CD4-positive, alpha-beta T cell treated with Interleukin-4 for 4 hours (primary cell): ENCODE measurements around the gene BPIFB6.
"Not testable (repeated sequence)": the region's sequence is repeated elsewhere in the genome, so short reads cannot be mapped to it uniquely, and the experiment has no call there.

Experiments
- DNase-seq: peaks from one replicate; pipeline ENCODE4 v3.0.0-alpha.2; 2020

The BPIFB6 gene

DNA sequence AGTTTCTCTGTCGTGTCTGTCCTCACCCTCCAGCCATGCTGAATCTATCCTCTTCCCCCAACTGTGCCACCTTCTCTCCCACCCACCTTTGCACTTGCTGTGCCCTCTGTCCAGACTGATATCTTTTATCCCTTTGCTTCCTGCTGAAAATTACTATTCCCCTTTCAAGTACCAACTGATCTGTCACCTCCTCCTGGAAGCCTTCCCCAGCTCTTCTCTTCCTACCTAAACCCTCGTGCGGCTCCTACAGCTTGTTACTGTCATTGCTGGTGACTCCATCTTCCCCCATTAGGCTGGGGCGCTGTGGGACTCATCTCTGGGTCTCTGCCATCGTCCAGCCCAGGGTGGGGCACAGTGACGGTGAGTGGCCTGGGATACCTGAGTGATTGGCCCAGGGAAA is 1.1 kb downstream of the BPIFB6 start:
- DNase-seq: no peak

DNA sequence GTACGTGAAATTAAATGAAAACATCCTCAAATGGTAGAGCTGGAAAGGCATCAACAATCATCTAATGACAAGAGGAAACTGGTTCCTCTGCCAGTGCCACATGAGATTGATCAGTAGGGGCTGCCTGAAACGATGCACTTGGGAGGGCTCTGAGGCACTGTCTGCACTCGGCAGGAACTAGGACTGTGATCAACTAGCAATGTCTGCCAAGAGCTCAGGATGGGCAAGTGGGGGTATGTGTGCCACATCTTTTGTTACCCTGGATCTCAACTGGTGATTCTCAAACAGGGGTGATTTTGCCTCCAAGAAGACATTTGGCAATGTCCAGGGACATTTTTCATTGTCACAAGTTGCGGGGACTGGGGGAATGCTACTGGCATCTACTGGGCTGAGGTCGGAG is 1.9 kb downstream of the BPIFB6 start:
- no peak for DNase-seq

DNA sequence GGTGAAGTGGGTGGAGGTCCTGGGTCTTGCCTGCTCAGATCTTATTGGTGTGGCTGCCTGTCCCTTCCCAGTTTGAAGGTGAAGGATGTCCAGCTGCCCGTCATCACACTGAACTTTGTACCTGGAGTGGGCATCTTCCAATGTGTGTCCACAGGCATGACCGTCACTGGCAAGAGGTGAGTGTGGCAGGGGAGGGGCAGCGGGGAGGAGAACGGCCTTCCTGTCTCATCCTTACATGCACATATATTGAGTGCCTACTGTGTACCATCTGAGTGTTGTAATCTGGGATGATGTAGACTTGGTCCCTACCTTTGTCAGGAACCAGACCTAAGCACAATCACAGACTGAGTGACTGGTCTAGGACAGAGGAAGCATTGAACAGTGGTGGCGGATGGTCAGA is 2.7 kb downstream of the BPIFB6 start:
- no peak for DNase-seq

DNA sequence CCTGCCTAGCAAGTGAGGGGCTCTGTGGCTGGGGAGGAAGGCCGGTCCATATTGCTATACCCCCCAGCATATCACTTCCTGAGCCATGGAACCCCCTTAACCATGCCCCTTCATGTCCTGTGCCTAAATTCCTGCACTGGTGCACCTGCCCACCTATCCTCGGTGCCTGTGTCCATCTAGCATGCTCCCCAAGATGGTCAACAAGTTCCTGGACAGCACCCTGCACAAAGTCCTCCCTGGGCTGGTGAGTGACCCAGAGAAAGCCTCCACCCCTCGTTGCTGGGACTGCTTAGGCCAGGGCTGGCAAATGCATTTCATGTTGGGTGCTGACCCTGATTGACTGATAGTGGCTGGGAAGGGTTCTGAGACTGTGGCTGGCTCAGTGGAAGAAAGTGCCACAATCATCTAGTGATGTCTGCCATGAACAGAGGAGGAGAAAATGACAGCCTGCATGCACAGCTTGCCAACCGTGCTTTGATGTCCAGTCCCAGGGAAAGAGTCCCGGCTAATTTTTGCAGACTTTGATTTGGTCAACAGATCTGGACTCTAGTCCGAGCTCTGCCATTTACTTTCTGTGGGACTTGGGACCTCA is 3.5 kb downstream of the BPIFB6 start:
- no peak for DNase-seq

DNA sequence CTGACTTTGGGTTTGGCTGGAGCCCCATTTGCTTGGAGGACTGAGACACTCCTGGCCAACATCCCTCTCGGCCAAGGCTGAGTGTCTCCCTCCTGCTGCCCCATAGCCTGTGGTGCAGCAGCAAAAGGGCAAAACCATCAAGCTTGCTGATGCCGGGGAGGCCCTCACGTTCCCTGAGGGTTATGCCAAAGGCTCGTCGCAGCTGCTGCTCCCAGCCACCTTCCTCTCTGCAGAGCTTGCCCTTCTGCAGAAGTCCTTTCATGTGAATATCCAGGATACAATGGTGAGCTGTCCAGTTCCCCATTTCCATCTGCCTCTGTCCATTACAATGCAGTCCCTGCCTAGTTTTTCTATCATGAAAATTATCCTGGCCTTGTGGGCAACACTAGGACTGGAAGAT is 6.0 kb downstream of the BPIFB6 start:
- no peak for DNase-seq

DNA sequence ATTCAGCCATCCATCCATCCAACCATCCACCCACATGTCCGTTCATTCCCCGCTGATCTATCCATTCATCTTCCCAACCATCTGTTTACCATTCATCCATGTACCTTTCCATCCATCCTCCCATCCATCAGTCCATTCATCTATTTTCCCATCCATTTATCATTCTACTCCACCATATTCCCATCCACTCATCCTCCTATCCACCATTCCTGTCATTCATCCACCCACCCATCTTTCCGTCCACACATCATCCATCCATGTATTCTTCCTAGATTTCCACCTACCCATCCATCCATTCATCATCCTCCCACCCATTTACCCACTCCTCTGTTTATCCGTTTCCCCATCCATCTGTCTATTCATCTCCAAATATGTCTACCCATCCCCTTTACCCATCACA is 6.8 kb downstream of the BPIFB6 start:
- no peak for DNase-seq

DNA sequence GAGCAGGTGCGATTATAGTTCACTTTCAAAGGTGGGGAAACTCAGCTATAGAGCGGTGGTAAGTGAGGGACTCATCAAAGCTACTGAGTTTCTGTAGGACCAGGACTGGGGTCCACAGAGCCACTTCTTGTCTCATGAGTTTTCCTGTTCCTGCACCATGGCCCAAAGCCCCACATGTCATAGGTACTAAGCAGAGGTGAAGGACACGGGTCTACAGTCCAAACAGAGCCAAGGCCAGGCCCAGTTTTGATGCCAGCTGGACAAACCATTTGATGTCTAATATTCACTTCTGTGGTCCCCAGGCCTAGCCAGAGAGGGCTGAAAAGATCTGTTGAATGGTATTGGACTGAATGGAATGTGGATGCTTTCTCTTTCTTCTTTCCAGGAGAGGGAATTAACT is 11.0 kb downstream of the BPIFB6 start:
- no peak for DNase-seq

DNA sequence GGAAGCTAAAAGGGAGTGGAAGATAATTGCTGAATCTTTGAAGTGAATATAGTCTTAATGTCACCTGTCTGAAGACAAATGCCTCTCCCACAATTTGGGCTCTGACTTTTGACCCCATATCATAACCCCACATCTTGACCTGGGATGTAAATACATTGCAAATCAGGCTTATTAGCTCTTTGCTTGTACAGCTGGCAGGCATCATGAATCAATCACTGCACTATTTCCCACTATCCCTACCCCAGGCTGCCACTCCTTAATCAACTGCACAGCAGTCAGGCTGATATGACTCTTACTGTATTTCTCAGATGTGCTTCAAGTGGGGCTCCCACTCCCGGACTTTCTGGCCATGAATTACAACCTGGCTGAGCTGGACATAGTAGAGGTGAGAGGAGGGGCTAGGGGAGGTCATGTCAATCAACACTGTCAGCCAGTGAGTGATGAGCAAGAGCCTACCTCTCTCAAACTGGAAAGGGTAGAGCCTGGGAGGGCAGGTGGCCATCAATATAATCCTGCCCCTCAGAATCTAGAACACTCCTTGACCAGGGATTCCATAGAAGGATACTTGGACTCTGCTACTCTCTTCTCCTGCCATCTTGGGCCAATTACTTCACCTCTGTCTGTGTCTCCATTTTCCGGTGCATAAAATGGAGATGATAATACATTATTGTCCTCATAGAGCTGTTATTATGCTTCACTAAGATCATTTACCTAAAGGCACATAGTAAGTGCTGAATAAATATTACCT is 11.7 kb downstream of the BPIFB6 start:
- no peak for DNase-seq

DNA sequence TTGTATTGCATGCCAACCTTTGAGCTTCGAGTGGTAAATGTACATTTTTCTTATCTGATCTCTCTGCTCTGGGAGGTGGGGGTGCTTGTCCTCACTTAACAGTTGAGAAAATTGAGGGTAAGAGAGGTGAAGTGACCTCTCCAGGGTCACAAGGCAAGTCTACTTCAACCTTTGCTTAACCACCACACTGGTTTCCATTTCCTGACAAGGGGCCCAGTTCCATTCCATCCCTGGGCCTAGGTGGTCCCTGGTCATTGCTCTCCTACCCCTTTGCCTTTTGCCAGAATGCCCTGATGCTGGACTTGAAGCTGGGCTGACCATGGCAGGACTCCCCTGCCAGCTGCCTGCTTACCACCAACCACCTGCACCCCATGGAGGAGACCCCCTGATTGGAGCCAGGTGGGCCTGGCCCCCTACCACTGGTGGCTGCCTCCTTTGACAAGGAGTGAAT is 12.3 kb downstream of the BPIFB6 start:
- DNase-seq: no peak

DNA sequence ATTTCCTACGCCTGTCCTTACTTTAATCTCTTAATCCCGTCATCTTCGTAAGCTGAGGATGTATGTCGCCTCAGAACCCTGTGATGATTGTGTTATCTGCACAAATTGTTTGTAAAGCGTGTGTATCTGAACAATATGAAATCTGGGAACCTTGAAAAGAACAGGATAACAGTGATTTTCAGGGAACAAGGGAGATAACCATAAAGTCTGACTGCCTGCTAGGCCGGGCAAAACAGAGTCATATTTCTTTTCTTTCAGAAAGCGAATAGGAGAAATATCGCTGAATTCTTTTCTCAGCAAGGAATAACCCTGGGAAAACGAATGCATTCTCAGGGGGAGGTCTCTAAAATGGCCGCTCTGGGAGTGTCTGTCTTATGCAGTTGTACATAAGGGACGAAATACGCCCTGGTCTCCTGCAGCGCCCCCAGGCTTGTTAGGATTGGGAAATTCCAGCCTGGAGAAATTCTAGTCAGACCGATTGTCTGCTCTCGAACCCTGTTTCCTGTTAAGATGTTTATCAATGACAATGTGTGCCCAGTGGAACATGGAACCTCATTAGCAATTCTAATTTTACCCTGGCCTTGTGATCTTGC is 13.8 kb downstream of the BPIFB6 start:
- DNase-seq: not testable (repeated sequence)

DNA sequence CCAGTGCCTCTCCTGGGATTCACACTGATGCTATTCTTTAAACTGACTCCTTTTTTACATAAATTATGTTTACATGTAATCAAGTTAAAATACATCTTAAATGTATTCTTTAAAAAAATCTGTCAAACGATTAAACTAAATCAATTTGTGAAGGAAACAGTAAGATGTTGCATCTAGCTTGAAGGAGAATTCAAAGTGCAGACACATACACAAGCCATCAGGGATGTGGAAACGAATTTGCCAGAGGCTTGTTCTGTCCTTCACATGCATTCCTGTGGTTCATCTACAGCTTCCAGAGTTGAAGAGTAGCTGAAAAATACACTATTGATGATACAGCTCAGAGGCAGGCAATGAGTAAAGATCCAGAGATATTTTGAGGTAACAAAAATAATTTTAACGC is 15.0 kb downstream of the BPIFB6 start:
- DNase-seq: no peak

DNA sequence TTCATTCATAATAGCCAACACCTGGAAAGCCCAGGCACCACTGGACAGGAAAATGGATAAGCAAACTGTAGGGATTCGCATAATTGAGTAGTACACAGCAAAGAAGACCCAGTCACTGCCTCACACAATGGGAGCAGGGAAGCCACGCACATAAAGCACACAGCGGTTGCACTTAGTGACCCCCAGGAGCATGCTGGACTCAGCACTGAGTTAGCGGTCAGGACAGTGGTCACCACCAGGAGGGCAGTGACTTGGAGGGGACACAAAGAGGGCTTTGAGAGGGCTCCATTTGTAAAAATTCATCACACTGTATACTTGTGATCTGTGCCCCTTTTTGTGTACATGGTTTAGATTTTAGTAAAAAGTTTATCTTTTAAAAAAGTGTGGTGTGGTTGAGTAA is 19.9 kb downstream of the BPIFB6 start:
- DNase-seq: no peak

DNA sequence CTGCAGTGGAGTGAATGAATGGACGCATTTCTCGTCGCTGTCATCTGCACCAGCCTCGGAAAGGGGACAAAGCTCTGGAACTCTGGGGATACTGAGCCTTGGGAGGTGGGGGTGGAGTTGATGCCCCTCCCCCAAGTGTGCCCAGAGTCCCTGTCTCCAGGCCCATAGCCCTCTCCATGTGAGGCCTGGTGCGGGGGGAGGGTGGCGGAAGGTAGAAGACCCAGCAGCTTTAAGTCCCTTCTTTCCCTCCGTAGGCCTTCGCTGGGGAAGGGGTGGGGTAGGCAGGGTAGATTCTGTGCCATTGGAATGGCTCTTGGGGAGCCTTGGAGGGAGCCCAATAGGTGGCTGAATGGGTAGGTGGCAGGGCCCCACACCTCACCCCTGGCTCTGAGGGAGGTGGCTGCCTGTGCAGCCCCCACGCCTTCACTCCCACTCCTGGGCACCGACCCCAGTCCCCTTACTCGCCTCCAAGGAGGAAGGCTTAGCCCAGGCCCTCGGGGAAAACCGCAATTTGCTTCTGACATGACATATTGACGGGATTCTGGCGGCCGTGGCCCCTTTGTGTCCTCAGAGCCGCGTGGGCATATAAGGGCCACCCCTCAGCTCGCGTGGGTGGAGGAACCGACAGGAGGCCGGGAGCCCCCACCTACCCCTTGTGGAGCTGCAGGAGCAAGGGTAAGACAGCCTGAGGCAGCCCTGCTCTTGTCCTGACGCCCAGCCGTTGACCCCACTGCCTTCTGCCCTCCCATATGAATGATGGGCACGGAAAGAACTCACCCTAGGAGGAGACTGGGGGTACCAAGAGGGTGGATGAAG is 22.1 kb downstream of the BPIFB6 start, which contains the start of gene BPIFB3:
BPIFB3 (plus strand) TSS at position 613 of the 816 bp plus-strand sequence. CDS start 1,533 bp downstream, outside the sequence.
- no peak for DNase-seq

DNA sequence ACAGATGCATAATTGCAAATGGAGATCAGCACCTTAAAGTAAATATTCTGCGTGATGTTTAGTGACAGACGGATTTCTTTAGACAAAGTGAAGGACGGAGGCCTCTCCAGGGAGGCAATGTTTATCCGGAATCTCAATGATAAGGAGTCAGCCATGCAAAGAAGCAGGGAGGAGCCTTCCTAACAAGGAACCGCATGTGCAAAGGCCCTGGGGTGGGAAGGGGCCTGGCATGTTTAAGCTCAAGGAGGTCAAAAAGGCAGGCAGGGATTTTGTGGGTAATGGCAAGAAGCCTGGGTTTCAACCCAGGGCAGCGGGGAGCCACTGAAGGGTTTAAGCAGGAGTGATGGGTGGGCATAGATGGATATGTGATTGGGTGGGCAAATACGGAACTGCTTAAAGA is 22.9 kb downstream of the BPIFB6 start:
- DNase-seq: no peak

DNA sequence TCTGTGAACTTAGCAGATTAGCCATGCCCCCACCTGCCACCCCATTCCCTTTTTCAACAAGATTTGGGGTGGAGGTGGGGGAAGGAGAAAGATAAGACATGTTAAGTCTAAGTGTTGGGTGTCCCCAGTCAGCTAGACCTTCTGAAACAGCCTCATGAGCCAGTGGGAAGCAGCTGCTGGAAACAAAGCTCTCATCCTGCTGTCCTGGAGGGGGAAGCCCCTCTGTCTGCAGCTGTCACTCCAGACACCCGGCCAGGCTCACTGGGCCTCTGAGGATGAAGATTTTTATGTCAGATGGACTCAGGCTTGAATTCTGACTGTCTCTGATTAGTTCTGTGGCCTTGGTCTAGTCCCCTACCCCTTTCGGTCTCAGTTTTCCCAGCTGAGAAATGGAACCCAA is 23.3 kb downstream of the BPIFB6 start:
- DNase-seq: no peak

DNA sequence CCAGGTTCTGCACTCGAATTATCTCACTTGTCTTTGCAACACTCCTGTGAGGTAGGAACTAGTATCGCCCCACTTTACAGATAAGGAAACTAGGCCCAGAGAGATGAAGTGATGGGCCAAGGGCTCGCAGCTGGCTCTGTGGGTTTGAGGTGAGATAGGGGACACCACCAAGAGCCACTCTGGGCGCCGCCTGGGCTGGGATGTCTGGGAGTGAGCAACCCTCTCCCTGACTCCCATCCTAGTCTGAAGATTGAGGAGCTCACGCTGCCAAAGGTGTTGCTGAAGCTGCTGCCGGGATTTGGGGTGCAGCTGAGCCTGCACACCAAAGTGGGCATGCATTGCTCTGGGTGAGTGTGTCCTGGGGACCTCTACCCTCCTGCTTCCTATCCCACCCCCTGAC is 27.7 kb downstream of the BPIFB6 start:
- DNase-seq: no peak

DNA sequence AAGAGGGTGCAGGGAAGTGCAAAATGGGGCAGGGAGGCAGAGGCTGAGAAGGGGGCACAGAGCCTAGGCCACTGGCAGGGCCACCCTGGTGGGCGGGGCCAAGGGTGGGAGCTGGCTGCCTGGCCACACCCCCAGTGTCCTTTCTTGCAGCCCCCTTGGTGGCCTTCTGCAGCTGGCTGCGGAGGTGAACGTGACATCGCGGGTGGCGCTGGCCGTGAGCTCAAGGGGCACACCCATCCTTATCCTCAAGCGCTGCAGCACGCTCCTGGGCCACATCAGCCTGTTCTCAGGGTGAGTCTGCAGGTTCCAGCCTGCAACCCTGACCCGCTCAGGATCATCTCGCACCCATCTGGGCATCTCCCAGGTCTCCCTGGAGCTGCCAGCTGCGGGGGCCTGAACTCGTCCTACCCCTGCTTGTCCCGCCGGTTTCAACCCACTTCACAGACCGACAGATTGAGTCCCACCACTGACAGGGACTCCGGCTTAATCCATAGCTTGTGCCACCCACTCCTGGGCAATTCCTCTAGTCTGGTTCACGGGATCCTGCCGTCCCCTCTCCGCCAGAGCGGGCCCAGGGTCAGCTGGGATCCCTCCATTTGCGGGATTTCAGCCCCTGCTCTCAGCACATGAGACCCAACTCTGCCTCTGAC is 28.4 kb downstream of the BPIFB6 start:
- no peak for DNase-seq

DNA sequence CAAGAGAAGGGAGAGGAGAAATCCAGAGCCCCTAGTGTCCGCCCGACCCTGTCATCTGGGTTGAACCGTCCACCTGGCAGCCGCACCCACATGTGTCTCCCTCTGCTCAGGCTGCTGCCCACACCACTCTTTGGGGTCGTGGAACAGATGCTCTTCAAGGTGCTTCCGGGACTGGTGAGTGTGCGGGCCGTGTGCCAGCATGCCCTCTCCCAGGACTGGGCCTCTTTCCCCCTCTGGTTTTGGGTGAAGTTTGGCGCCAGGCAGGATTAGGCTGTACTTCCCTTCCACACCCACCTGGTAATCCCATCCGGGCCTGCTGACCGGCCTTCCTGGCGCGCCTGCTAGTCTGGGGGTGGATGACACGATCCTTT is 30.2 kb downstream of the BPIFB6 start:
- no peak for DNase-seq

DNA sequence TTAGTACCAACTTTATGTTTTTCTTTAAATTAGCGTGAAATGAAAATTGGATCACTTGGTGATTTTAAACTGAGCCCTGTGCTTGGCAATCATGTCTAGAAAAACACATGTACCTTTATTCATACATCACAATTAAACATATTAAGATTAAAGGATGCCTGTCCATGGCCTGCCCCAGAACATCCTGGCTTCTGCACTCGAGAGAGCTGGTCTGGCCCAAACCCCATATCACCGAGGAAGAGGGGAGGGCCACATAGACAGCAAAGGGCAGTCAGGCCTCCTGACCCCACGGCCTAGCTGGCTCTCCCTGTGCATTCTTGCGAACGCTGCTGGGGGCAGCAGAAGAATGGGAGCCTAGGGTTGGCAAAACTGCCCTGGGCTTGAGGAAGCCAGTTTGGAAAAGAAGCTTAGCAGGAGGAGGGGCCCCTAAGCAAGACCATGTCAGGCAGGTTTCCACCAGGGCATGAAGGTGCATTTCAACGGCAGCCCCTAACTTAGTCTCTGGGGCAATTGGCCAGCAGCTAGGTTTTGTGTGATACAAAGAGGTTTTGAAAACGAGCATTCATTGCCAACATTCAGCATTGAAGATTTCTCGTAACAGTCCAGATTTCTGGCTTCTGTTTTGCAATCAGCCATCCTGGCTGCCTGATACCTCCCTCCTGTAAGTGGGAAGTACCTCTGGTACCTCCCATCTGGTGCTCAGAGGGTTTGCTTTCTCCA is 30.8 kb downstream of the BPIFB6 start:
- DNase-seq: no peak

DNA sequence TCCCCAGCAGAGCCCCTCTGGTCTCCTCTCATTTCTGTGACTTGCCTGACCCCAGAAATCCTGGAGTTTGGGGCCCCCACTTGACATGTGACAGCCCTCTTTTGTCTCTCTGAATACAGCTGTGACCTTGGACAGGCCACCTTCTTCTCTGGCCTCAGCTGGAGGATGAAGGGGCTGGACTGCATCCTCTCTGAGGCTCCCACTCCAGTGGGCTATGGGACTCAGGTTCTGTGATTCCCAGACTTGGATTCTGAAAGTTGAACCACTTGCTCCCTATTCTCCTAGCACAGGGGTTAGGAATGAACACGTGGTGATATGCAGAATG is 31.3 kb downstream of the BPIFB6 start:
- DNase-seq: no peak

DNA sequence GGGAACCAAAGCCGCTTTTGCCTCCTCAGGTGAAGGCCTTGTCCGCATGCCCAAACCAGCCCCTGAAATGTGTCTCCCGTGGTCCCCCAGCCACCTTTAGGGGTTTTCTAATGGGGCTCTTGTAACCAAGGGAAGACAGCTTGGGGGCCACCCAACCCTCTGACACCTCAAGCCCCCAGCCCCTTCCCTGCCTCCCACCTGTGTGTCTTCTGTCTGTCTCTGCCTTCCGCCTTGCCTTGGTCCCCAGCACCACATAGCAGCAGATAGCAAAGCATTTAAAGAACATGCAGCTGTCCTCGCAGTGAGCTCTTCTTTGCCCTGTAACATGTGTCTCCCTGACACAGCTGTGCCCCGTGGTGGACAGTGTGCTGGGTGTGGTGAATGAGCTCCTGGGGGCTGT is 31.8 kb downstream of the BPIFB6 start:
- DNase-seq: no peak

DNA sequence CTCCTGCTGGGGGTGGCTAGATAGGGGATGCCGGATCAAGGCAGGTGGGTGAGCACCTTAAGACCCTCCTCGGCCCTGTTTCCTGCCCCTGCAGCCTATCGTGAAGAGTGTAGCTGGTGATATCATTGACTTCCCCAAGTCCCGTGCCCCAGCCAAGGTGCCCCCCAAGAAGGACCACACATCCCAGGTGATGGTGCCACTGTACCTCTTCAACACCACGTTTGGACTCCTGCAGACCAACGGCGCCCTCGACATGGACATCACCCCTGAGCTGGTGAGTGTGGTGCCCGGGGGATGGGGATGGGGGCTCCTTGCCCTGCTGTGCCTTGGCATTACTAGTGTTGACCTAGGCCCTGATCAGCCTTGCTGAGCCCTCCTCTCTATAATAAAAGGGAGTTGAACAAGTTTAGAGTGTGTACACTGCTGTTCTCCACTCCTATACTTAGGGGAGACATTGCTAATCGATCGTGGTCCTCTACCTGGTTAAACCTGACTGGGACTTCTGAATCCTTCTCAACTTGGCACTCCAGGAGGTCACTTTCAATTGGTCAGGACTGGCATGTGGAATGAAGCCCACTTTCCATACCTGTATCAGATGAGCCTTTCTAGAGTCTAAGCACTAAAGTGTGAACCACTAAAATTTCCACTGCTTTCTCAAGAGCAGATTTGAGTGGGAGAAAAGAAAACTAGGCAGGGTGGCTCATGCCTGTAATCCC is 33.3 kb downstream of the BPIFB6 start:
- no peak for DNase-seq
